SK-N-MC (cell line): ENCODE measurements around the gene FBXO38.

Experiments used
- EZH2 ChIP-seq: fragments of 200-600 bp; sonication (generic); IDR thresholded peaks from one replicate; pipeline ENCODE4 v1.6.1; 2017; ENCODE audit warnings: antibody characterized with exemption
- POLR2AphosphoS5 ChIP-seq: IDR thresholded peaks from 2 replicates; pipeline ENCODE4 v1.6.1; 2012; ENCODE audit warnings: mild to moderate bottlenecking, low read depth, low read length, borderline replicate concordance

DNA sequence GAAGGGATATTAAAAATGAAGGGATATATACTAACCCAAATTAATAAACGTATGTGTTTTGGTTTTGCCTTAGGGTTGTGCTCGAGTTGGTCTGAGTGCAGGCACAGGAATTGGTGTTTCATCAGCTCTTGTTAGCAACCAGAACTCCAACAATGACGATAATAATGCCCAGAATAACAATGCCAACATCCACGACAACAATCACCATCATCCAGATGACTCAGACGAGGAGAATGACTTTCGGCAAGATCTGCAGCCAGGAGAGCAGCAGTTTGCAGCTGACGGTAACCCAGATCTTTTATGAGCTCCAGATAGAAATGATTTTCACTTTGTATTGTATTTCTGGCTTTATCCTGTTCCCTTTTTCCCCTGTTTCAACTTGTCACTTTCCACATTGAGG, 33.2 kb downstream of the FBXO38 start:
- TF ChIP-seq POLR2AphosphoS5 (no peak), EZH2 (no peak)
